Tibial artery (tissue), 4 donors: ENCODE results near the gene JMJD8.

Experiments used
- DNase-seq, 2 donors: peaks; one replicate each; pipeline ENCODE4 v3.0.0-alpha.2; 2019
- H3K27ac ChIP-seq, 2 donors: fragments of 200-600 bp; sonication (generic) in 1 of 2; 1 replicate in 1 of 2; 2 replicates in 1 of 2; pipeline ENCODE4 v1.5.1; 2018 to 2019; ENCODE audit warnings: mild to moderate bottlenecking in 1 of 2
- H3K27me3 ChIP-seq, 2 donors: fragments of 200-600 bp; sonication (generic) in 1 of 2; one replicate each; pipeline versions ENCODE4 v1.5.1 to v1.6.0; 2016 to 2019
- H3K36me3 ChIP-seq, 3 donors: fragments of 200-600 bp; sonication (generic) in 2 of 3; one replicate each; pipeline ENCODE4 v1.5.1; 2016 to 2019; ENCODE audit warnings: mild to moderate bottlenecking in 2 of 3
- H3K4me1 ChIP-seq, 4 donors: fragments of 200-600 bp; sonication (generic) in 2 of 4; 1 replicate in 3 of 4; 2 replicates in 1 of 4; pipeline ENCODE4 v1.5.1; 2016 to 2019
- H3K4me3 ChIP-seq, 2 donors: fragments of 200-600 bp; sonication (generic) in 1 of 2; 1 replicate in 1 of 2; 2 replicates in 1 of 2; pipeline ENCODE4 v1.5.1; 2018 to 2019; ENCODE audit warnings: mild to moderate bottlenecking in 2 of 2
- H3K9me3 ChIP-seq, 3 donors: fragments of 200-600 bp; sonication (generic) in 1 of 3; one replicate each; pipeline ENCODE4 v1.5.1; 2016 to 2019
- CTCF ChIP-seq, 2 experiments: fragments of 200-600 bp in 1 of 2; fragments of 450-650 bp in 1 of 2; IDR thresholded peaks; one replicate each; pipeline ENCODE4 v1.5.1; 2017 to 2019; ENCODE audit warnings: antibody characterized with exemption in 2 of 2, mild to moderate bottlenecking in 1 of 2, moderate library complexity in 1 of 2
- intact Hi-C: fragments of 100-400 bp; cut with DNase I; formaldehyde crosslinking; loops from one replicate; pipeline ENCODE4 v1.15.0; 2023; ENCODE audit warnings: low total_unique reads

The JMJD8 gene

GRCh38 chr16:636206-637080 lies 47.7 kb downstream of the JMJD8 start, which contains the start of gene METTL26:
METTL26 (minus strand) TSS chr16:636305; CDS start chr16:636290, 15 bp downstream.
- intact Hi-C loops = loop anchor here (10.0 kb wide), 1 partner anchor 52 kb away; no protein-coding TSS in a partner anchor
- TF ChIP-seq CTCF (IDR thresholded peaks at IDR 0.05) = peak in 1 of 2 experiments; percentile 13
- DNase-seq = peak; percentile 97 to 98

DNA sequence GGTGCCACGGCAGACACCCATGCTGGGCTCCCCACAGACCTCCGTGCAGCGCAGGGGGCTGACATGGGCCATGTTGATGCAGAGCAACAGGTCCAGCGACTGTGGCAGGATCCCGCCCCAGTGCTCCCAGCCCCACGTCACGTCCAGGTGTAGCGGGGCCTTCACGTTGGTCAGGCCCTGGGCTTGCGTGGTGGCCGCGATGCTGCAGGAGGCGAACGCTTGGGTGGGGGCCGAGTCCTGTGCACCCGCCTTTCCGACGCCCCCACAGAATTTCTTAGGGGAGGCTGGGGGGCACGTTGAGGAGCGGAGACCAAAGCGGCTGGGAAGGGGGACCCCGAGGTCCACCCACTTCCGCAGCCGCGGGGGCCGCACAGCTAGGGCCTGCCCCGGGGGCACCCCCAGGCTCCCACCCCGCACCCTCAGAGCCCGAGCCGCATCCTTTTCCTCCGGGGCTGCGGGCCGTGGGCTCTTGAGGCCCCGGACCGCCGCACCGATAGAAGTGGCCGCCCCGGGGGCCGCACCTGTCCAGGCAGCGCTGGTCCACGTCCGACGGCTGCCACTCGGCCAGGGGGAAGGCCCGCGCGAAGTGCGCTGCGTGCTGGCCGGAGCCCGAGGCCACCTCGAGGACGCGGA lies 48.4 kb downstream of the JMJD8 start:
- H3K4me3 ChIP-seq = peak overlapping the region; percentile 66 to 91
- DNase-seq = no peak
- intact Hi-C loops = loop anchor here (10.0 kb wide), 1 partner anchor 51 kb away; no protein-coding TSS in a partner anchor
- TF ChIP-seq CTCF (IDR thresholded peaks at IDR 0.05) = peak in 1 of 2 experiments; percentile 5
- H3K9me3 ChIP-seq = no peaks in the 10 kb centered on the region
- peaks cover 0 to 7% of the 10 kb centered on the region in 2 donors for H3K27me3 ChIP-seq
- H3K36me3 ChIP-seq = peaks cover 0 to 28% (median 18%) of the 10 kb centered on the region in 3 donors
- H3K27ac ChIP-seq = peak overlapping the region; percentile 97
- H3K4me1 ChIP-seq = peaks cover 0 to 34% (median 27%) of the 10 kb centered on the region in 4 donors

More at GRCh38 chr16:636206-637080, 47.7 kb downstream of the JMJD8 start, which contains the start of gene METTL26:
- peak within 1 kb of the TSS; percentile 66 to 91 for H3K4me3 ChIP-seq
- peaks cover 3 to 34% (median 27%) of the 10 kb centered on the region in 4 donors for H3K4me1 ChIP-seq
- H3K27ac ChIP-seq = peak within 1 kb of the TSS; percentile 97
- H3K36me3 ChIP-seq = peaks cover 0 to 28% (median 18%) of the 10 kb centered on the region in 3 donors
- peaks cover 0 to 4% of the 10 kb centered on the region in 2 donors for H3K27me3 ChIP-seq
- no peaks in the 10 kb centered on the region for H3K9me3 ChIP-seq

- no peak for TF ChIP-seq CTCF (IDR thresholded peaks at IDR 0.05)
- peak overlapping the region; percentile 66 to 91 for H3K4me3 ChIP-seq
- peak overlapping the region in 1 of 2 donors; percentile 97 for H3K27ac ChIP-seq
- intact Hi-C loops = loop anchor here (10.0 kb wide), 1 partner anchor 50 kb away; no protein-coding TSS in a partner anchor
- peaks cover 0 to 39% (median 31%) of the 10 kb centered on the region in 4 donors for H3K4me1 ChIP-seq
- H3K27me3 ChIP-seq = peaks cover 0 to 7% of the 10 kb centered on the region in 2 donors
- no peak for DNase-seq
- H3K36me3 ChIP-seq = peaks cover 0 to 28% (median 18%) of the 10 kb centered on the region in 3 donors
- no peaks in the 10 kb centered on the region for H3K9me3 ChIP-seq
These were observed 49.1 kb downstream of the JMJD8 start for GRCh38 chr16:634996-635395.

- Histone ChIP-seq H3K9me3 (no peaks in the 10 kb centered on the region), H3K4me1 (peaks cover 0 to 45% (median 31%) of the 10 kb centered on the region in 4 donors), H3K36me3 (peaks cover 0 to 34% (median 18%) of the 10 kb centered on the region in 3 donors), H3K27ac (no peak overlapping the region), H3K4me3 (no peak overlapping the region), H3K27me3 (peaks cover 0 to 7% of the 10 kb centered on the region in 2 donors)
- no peak for DNase-seq
- no peak for TF ChIP-seq CTCF (IDR thresholded peaks at IDR 0.05)
- intact Hi-C loops = loop anchor here (10.0 kb wide), 1 partner anchor 49 kb away; no protein-coding TSS in a partner anchor
These were observed 50.0 kb downstream of the JMJD8 start for GRCh38 chr16:634051-634670.
